Spleen (tissue), 11 donors: ENCODE measurements around the gene TEF. TPM values are rescaled to one million over a fixed set of nuclear protein-coding genes. Genes with fewer than 3 reads are reported as not detected.

Source experiments
- DNase-seq: peaks from one replicate; pipeline ENCODE4 v3.0.0-alpha.2; 2020
- H3K27ac ChIP-seq, 8 donors: fragments of 200-600 bp; sonication (generic) in 7 of 8; 1 replicate in 4 of 8; 2 replicates in 4 of 8; pipeline versions ENCODE4 v1.5.0 to v1.8.0; 2016 to 2021; ENCODE audit warnings: inconsistent platforms in 4 of 8, mild to moderate bottlenecking in 4 of 8, moderate library complexity in 1 of 8
- H3K27me3 ChIP-seq, 7 donors: fragments of 200-600 bp; sonication (generic) in 6 of 7; replicated peaks in 1 of 7; 1 replicate in 4 of 7; 2 replicates in 3 of 7; pipeline versions ENCODE4 v1.5.0 to v1.8.0; 2016 to 2021; ENCODE audit warnings: inconsistent platforms in 3 of 7, mild to moderate bottlenecking in 1 of 7
- H3K36me3 ChIP-seq, 6 donors: fragments of 200-600 bp; sonication (generic) in 5 of 6; 1 replicate in 4 of 6; 2 replicates in 2 of 6; pipeline versions ENCODE4 v1.5.0 to v1.8.0; 2016 to 2021; ENCODE audit warnings: inconsistent platforms in 2 of 6
- H3K4me1 ChIP-seq, 6 donors: fragments of 200-600 bp; sonication (generic) in 5 of 6; 1 replicate in 3 of 6; 2 replicates in 3 of 6; pipeline versions ENCODE4 v1.5.0 to v1.8.0; 2016 to 2021; ENCODE audit warnings: inconsistent platforms in 3 of 6
- H3K4me3 ChIP-seq, 8 donors: fragments of 200-600 bp; sonication (generic) in 7 of 8; 1 replicate in 4 of 8; 2 replicates in 4 of 8; pipeline versions ENCODE4 v1.5.0 to v1.8.0; 2016 to 2021; ENCODE audit warnings: inconsistent platforms in 4 of 8, mild to moderate bottlenecking in 4 of 8, moderate library complexity in 2 of 8
- H3K9me3 ChIP-seq, 8 donors: fragments of 200-600 bp; sonication (generic) in 7 of 8; 1 replicate in 4 of 8; 2 replicates in 4 of 8; pipeline versions ENCODE4 v1.5.0 to v1.8.0; 2016 to 2021; ENCODE audit warnings: inconsistent platforms in 4 of 8
- POLR2A ChIP-seq, 3 donors: fragments of 450-650 bp; IDR thresholded peaks; one replicate each; pipeline ENCODE4 v1.5.1; 2017; ENCODE audit warnings: antibody characterized with exemption in 3 of 3, mild to moderate bottlenecking in 1 of 3
- POLR2AphosphoS5 ChIP-seq, 3 donors: sonication (generic); formaldehyde crosslinking; IDR thresholded peaks; one replicate each; pipeline ENCODE4 v1.5.1; 2017; ENCODE audit warnings: antibody characterized with exemption in 3 of 3
- WGBS, 5 donors: extraction: QIAGEN DNeasy Blood & Tissue Kit in 3 of 5; methylation state at CpG; one replicate each; pipeline versions ENCODE4 v1.1.5 to v1.1.7; 2013 to 2018; 5-methylcytosine and 5-hydroxymethylcytosine counted together
- intact Hi-C: fragments of 100-400 bp; cut with DNase I; formaldehyde crosslinking; loops from one replicate; pipeline ENCODE4 v1.15.0; 2023; ENCODE audit warnings: low total_unique reads
- polyA plus RNA-seq, 3 donors: library from polyadenylated mRNA; stranded (reverse); fragments of 200-250 nt; gene quantifications; one replicate each; pipeline ENCODE4 v1.2.1, GENCODE V29; 2013
- total RNA-seq, 7 donors: library from RNA; depleted of rRNA in 3 of 7; stranded (reverse); fragments of >200 nt in 3 of 7; fragmentation: NEBNext Ultra II Directional in 4 of 7; extraction: Animal tissue kit (Norgen Biotek cat#: 25700) in 4 of 7; gene quantifications; one replicate each; pipeline versions ENCODE4 v1.1.0 to v1.2.1, GENCODE V29; 2016 to 2021
- TF ChIP-seq, protein P1 (sequence below), 11 experiments: fragments of 200-600 bp in 7 of 11; fragments of 450-650 bp in 4 of 11; sonication (generic) in 4 of 11; IDR thresholded peaks in 8 of 11; conservative IDR thresholded peaks in 3 of 11; 1 replicate in 7 of 11; 2 replicates in 4 of 11; pipeline versions ENCODE4 v1.4.0 to v1.8.0; 2016 to 2021; ENCODE audit warnings: antibody characterized with exemption in 11 of 11, inconsistent platforms in 4 of 11, mild to moderate bottlenecking in 1 of 11
- donor health status: healthy with polysubstance abuse.
- donor health status: DM: no; HTN: no; CAD: no; lungs with moderate emphysema.
- donor health status: DM: no; HTN: no; CAD: no.
- donor health status: Bipolar disorder and iron deficiency.
- donor health status: healthy.
- donor health status: DM: no; HTN: no; CAD: no.
- donor health status: DM: yes; HTN: yes; CAD: no.

TEF gene
- total and polyA plus RNA-seq, 10 donors: 2.2 to 29.9 (median 11.6) TPM

DNA sequence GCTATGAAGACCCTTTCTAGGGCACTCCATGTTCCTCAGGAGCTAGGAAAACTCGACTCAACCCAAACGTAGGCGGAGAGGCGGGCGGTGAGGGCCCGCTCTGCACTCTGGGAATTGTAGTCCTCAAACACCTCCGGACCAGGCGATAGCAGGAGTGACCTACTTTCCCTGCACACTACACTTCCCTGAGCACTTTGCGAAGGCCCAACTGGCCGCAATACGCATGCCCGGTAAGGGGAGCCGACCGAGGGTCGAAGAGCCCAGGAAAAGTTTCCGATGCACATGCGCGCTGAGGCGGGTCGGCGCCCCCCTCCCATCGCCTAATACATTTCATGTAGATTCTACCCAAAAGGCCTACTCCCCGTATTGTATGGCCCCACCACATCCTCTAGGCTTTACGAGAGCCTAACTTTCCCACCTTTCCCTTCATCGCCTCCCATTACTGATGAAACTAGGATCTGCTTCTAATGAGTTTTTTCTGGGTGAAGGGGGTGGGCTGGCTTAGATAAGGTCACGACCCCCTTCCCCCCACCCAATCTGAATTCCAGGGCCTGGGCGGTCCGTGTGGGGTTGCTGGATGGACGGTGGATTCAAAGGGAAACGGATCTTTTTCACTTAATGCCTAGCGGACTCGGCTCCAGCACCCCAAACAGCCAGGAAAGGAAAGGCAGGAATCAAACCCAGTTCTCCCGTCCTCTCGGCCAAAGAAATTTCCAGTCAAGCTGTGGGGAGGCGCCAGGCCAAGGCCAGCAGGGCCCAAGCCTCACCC, 62.8 kb downstream of the TEF start:
- Histone ChIP-seq H3K36me3 (peaks cover 0 to 36% (median 2%) of the 10 kb centered on the region in 6 donors), H3K4me3 (peak overlapping the region; percentile 67 to 98 (median 92)), H3K27me3 (peaks cover 0 to 3% (median 0%) of the 10 kb centered on the region in 7 donors), H3K9me3 (no peaks in the 10 kb centered on the region), H3K4me1 (peaks cover 10 to 72% (median 47%) of the 10 kb centered on the region in 6 donors), H3K27ac (peak overlapping the region; percentile 94 to 100 (median 99))
- TF ChIP-seq POLR2A (IDR thresholded peaks at IDR 0.05): no peak
- peak; percentile 84 to 89 (median 87) for TF ChIP-seq POLR2AphosphoS5 (IDR thresholded peaks at IDR 0.05)
- TF ChIP-seq, protein P1, sequence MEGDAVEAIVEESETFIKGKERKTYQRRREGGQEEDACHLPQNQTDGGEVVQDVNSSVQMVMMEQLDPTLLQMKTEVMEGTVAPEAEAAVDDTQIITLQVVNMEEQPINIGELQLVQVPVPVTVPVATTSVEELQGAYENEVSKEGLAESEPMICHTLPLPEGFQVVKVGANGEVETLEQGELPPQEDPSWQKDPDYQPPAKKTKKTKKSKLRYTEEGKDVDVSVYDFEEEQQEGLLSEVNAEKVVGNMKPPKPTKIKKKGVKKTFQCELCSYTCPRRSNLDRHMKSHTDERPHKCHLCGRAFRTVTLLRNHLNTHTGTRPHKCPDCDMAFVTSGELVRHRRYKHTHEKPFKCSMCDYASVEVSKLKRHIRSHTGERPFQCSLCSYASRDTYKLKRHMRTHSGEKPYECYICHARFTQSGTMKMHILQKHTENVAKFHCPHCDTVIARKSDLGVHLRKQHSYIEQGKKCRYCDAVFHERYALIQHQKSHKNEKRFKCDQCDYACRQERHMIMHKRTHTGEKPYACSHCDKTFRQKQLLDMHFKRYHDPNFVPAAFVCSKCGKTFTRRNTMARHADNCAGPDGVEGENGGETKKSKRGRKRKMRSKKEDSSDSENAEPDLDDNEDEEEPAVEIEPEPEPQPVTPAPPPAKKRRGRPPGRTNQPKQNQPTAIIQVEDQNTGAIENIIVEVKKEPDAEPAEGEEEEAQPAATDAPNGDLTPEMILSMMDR (IDR thresholded peaks at IDR 0.05 in 8 of 11, conservative IDR thresholded peaks at IDR 0.05 in 3 of 11): peak in 3 of 11 experiments; percentile 14 to 31 (median 23)
- intact Hi-C loops: no loop called here
- peak; percentile 95 for DNase-seq
- WGBS, 5 donors: 0 to 1% (median 1%) methylated on average over 35 of the region's 35 CpGs

DNA sequence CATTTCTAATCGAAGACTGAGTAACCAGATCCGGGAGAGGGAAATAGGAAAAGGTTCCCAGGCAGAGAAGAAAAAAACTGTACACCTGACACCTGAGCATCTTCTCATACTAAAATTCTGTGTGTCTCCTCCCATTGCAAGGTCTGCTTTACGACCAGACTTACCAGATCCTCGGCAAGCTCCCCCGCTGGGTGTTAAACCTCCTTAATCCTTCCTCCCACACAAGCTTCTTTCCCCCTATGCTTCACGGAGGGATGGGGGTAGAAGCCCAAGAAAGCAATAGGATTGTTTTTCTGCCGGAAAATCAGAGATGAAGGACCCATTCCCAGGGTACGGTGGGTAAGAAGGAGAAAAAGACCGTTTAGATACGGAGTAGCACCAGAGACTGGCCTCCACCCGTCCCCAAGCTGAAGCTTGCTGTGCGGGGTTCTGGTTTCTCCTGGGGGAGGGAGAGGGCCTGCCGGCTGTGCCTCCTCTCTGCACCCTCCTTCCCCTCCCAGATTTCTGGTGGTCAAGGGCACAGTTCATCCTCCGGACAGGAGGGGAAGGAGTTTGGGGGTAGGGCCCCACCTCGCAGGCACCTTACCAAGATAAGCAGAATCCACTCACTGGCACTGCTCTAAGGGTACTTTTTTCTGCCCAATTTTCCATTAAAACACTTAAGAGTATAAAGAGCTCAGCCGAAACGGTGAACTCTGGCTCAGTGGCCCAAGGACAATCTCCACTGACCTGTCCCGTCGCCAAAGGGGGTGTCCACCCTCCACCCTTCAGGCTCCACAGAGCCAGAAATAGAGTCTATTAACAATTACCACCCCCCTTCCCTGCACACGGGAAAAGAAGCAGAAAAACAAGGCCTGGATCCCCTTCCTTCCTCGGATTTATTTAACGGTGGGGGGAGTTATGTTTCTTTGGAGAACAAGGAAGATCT, 63.7 kb downstream of the TEF start:
- DNase-seq: peak; percentile 84
- Histone ChIP-seq H3K4me1 (peaks cover 10 to 65% (median 43%) of the 10 kb centered on the region in 6 donors), H3K9me3 (no peaks in the 10 kb centered on the region), H3K36me3 (peaks cover 0 to 30% (median 2%) of the 10 kb centered on the region in 6 donors), H3K27me3 (peaks cover 0 to 3% (median 0%) of the 10 kb centered on the region in 7 donors), H3K4me3 (peak overlapping the region; percentile 67 to 98 (median 92)), H3K27ac (peak overlapping the region; percentile 94 to 100 (median 99))
- intact Hi-C loops: no loop called here
- peak in 1 of 3 donors; percentile 27 for TF ChIP-seq POLR2AphosphoS5 (IDR thresholded peaks at IDR 0.05)
- TF ChIP-seq, protein P1 (IDR thresholded peaks at IDR 0.05 in 8 of 11, conservative IDR thresholded peaks at IDR 0.05 in 3 of 11): no peak
- TF ChIP-seq POLR2A (IDR thresholded peaks at IDR 0.05): no peak
- WGBS, 5 donors: 0 to 1% (median 0%) methylated on average over 22 of the region's 22 CpGs

DNA sequence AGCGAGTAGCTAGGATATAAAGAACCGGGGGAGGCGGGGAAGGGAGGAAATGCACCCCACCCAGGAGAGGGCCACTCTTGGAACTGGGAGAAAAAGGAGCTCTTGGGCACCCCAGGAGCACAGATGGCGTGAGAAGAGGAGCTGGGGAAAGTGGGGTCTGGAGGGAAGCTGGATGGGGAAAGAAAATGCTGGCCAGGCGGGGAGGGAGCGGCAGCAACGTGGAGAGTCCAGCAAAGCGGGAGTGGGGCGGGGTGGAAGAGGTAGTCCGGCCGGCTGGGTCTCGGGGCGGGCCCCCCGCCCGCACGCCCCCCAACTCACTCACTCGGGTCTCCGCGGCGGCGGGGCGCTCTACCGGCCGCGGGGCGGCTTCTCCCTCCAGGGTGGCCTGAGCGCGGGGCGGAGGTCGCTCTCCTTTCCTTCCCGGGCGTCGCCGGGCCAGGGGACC, 64.3 kb downstream of the TEF start:
- peaks cover 10 to 58% (median 39%) of the 10 kb centered on the region in 6 donors for H3K4me1 ChIP-seq
- peaks cover 0 to 23% (median 2%) of the 10 kb centered on the region in 6 donors for H3K36me3 ChIP-seq
- no peak for TF ChIP-seq POLR2AphosphoS5 (IDR thresholded peaks at IDR 0.05)
- TF ChIP-seq, protein P1 (IDR thresholded peaks at IDR 0.05 in 8 of 11, conservative IDR thresholded peaks at IDR 0.05 in 3 of 11): no peak
- TF ChIP-seq POLR2A (IDR thresholded peaks at IDR 0.05): no peak
- no peaks in the 10 kb centered on the region for H3K9me3 ChIP-seq
- intact Hi-C loops: no loop called here
- 0 to 2% (median 1%) methylated on average over 29 to 34 of the region's 34 CpGs for WGBS, 5 donors
- H3K4me3 ChIP-seq: peak overlapping the region; percentile 67 to 98 (median 92)
- H3K27ac ChIP-seq: peak overlapping the region; percentile 94 to 100 (median 99)
- peak; percentile 91 for DNase-seq
- H3K27me3 ChIP-seq: peaks cover 0 to 3% (median 0%) of the 10 kb centered on the region in 7 donors
